GM10248 (cell line): Measurements from ENCODE around the gene SPACA5B.
"Not testable (repeated sequence)": the region's sequence is repeated elsewhere in the genome, so short reads cannot be mapped to it uniquely, and the experiment has no call there.

Source experiments
- CTCF ChIA-PET: fragments of 300-600 bp; sonication (Branson Sonifier 250); formaldehyde crosslinking; extraction: SDS; loops from one replicate; lab custom pipeline; 2021; ENCODE audit warnings: antibody characterized with exemption; lab: Yijun Ruan, JAX
- POLR2A ChIA-PET: fragments of 350-650 bp; sonication (Branson Sonifier 250); formaldehyde crosslinking; extraction: SDS; loops from one replicate; lab custom pipeline; 2020; ENCODE audit warnings: antibody characterized with exemption; lab: Yijun Ruan, JAX
- DNase-seq: peaks from one replicate; pipeline ENCODE4 v3.0.0; 2012; ENCODE audit errors: extremely low spot score
- CTCF ChIP-seq: IDR thresholded peaks from 2 replicates; pipeline ENCODE4 v1.5.1; 2012; ENCODE audit warnings: mild to moderate bottlenecking, low read depth; ENCODE audit errors: extremely low read depth, missing control alignments, control extremely low read depth

The SPACA5B gene

GRCh38 chrX:48102874-48103374 lies 27.5 kb upstream of the SPACA5B start:
- POLR2A ChIA-PET: no interaction called here
- DNase-seq: no peak
- TF ChIP-seq CTCF: no peak
- CTCF ChIA-PET: no interaction called here

GRCh38 chrX:48107717-48108116 lies 22.7 kb upstream of the SPACA5B start:
- POLR2A ChIA-PET: no interaction called here
- DNase-seq: no peak
- no peak for TF ChIP-seq CTCF
- CTCF ChIA-PET: no interaction called here

GRCh38 chrX:48125286-48125685 lies 5.1 kb upstream of the SPACA5B start:
- CTCF ChIA-PET, DNase-seq, POLR2A ChIA-PET: not testable (repeated sequence)

- POLR2A ChIA-PET, DNase-seq, CTCF ChIA-PET: not testable (repeated sequence)
Measured at GRCh38 chrX:48132308-48132844, 1.9 kb downstream of the SPACA5B start.

- DNase-seq, CTCF ChIA-PET, POLR2A ChIA-PET: not testable (repeated sequence)
Measured at GRCh38 chrX:48139076-48139475, 8.7 kb downstream of the SPACA5B start.

- DNase-seq, CTCF ChIA-PET, POLR2A ChIA-PET: not testable (repeated sequence)
Measured at GRCh38 chrX:48141810-48142508, 11.5 kb downstream of the SPACA5B start.

- POLR2A ChIA-PET, DNase-seq, CTCF ChIA-PET: not testable (repeated sequence)
Measured at GRCh38 chrX:48142697-48143096, 12.3 kb downstream of the SPACA5B start.

GRCh38 chrX:48153769-48154168 lies 23.3 kb downstream of the SPACA5B start:
- POLR2A ChIA-PET: no interaction called here
- no peak for DNase-seq
- CTCF ChIA-PET: no interaction called here
- TF ChIP-seq CTCF: no peak

- DNase-seq: no peak
- TF ChIP-seq CTCF: no peak
- CTCF ChIA-PET: no interaction called here
- POLR2A ChIA-PET: no interaction called here
Measured at GRCh38 chrX:48154796-48155195, 24.4 kb downstream of the SPACA5B start.
